ENCODE measurements around the gene ABR. TPM values are rescaled to one million over a fixed set of nuclear protein-coding genes. Genes with fewer than 3 reads are reported as not detected.

The ABR gene
- total and polyA plus RNA-seq, 8 donors, result 59.0 to 187 (median 80.5) TPM

GRCh38 chr17:1222321-1222720, 42.5 kb upstream of the ABR start:
- ATAC-seq, result no peak
- intact Hi-C loops (cut with DNase I), result no loop called here
- H3K9me3 ChIP-seq, result no peaks in the 10 kb centered on the region
- peaks cover 0 to 7% of the 10 kb centered on the region in 2 donors for H3K27me3 ChIP-seq
- H3K4me3 ChIP-seq, result no peak overlapping the region
- H3K27ac ChIP-seq, result no peak overlapping the region
- no peak for TF ChIP-seq CTCF (IDR thresholded peaks at IDR 0.05)
- H3K36me3 ChIP-seq, result no peaks in the 10 kb centered on the region
- H3K4me1 ChIP-seq, result peaks cover 0 to 6% of the 10 kb centered on the region in 2 donors
- DNase-seq, result no peak

- Histone ChIP-seq H3K4me1 (no peaks in the 10 kb centered on the region), H3K4me3 (no peak overlapping the region), H3K9me3 (no peaks in the 10 kb centered on the region), H3K27me3 (no peaks in the 10 kb centered on the region), H3K36me3 (no peaks in the 10 kb centered on the region), H3K27ac (no peak overlapping the region)
- DNase-seq (no peak), ATAC-seq (no peak)
- intact Hi-C loops (cut with DNase I), result no loop called here
- no peak for TF ChIP-seq CTCF (IDR thresholded peaks at IDR 0.05)
These were observed 41.4 kb upstream of the ABR start for GRCh38 chr17:1221209-1221608.

GRCh38 chr17:1220346-1220745, 40.6 kb upstream of the ABR start:
- ATAC-seq, result no peak

GRCh38 chr17:1217089-1217385, 37.3 kb upstream of the ABR start:
- no peak for ATAC-seq
- no peaks in the 10 kb centered on the region for H3K27me3 ChIP-seq
- H3K9me3 ChIP-seq, result no peaks in the 10 kb centered on the region
- no peak for TF ChIP-seq CTCF (IDR thresholded peaks at IDR 0.05)
- intact Hi-C loops (cut with DNase I), result no loop called here
- H3K4me1 ChIP-seq, result peaks cover 0 to 19% of the 10 kb centered on the region in 2 donors
- H3K27ac ChIP-seq, result no peak overlapping the region
- no peaks in the 10 kb centered on the region for H3K36me3 ChIP-seq
- no peak overlapping the region for H3K4me3 ChIP-seq
- DNase-seq, result no peak

More at GRCh38 chr17:1220346-1220745, 40.6 kb upstream of the ABR start:
- Histone ChIP-seq H3K27me3 (no peaks in the 10 kb centered on the region), H3K4me1 (no peaks in the 10 kb centered on the region), H3K27ac (no peak overlapping the region), H3K4me3 (no peak overlapping the region), H3K36me3 (no peaks in the 10 kb centered on the region), H3K9me3 (no peaks in the 10 kb centered on the region)
- intact Hi-C loops (cut with DNase I), result no loop called here
- DNase-seq, result no peak
- no peak for TF ChIP-seq CTCF (IDR thresholded peaks at IDR 0.05)

- Histone ChIP-seq H3K27me3 (no peaks in the 10 kb centered on the region), H3K27ac (no peak overlapping the region), H3K36me3 (no peaks in the 10 kb centered on the region), H3K9me3 (no peaks in the 10 kb centered on the region), H3K4me1 (peaks cover 0 to 19% of the 10 kb centered on the region in 2 donors), H3K4me3 (no peak overlapping the region)
- no peak for ATAC-seq
- no peak for DNase-seq
- intact Hi-C loops (cut with DNase I), result no loop called here
- no peak for TF ChIP-seq CTCF (IDR thresholded peaks at IDR 0.05)
These were observed 36.7 kb upstream of the ABR start for GRCh38 chr17:1216217-1217088.
